ENCODE data around the gene CERS6.
"Not testable (repeated sequence)": the region's sequence is repeated elsewhere in the genome, so short reads cannot be mapped to it uniquely, and the experiment has no call there.

GRCh38 chr2:168791140-168791539 lies 335.1 kb downstream of the CERS6 start:
- TF ChIP-seq, protein P1, sequence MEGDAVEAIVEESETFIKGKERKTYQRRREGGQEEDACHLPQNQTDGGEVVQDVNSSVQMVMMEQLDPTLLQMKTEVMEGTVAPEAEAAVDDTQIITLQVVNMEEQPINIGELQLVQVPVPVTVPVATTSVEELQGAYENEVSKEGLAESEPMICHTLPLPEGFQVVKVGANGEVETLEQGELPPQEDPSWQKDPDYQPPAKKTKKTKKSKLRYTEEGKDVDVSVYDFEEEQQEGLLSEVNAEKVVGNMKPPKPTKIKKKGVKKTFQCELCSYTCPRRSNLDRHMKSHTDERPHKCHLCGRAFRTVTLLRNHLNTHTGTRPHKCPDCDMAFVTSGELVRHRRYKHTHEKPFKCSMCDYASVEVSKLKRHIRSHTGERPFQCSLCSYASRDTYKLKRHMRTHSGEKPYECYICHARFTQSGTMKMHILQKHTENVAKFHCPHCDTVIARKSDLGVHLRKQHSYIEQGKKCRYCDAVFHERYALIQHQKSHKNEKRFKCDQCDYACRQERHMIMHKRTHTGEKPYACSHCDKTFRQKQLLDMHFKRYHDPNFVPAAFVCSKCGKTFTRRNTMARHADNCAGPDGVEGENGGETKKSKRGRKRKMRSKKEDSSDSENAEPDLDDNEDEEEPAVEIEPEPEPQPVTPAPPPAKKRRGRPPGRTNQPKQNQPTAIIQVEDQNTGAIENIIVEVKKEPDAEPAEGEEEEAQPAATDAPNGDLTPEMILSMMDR (IDR thresholded peaks at IDR 0.05; ENCODE audit: control extremely low read depth in 1 of 3, insufficient read depth in 1 of 3, low read depth in 1 of 3, low read length in 3 of 3): not testable (repeated sequence)
- TF ChIP-seq, protein P2, sequence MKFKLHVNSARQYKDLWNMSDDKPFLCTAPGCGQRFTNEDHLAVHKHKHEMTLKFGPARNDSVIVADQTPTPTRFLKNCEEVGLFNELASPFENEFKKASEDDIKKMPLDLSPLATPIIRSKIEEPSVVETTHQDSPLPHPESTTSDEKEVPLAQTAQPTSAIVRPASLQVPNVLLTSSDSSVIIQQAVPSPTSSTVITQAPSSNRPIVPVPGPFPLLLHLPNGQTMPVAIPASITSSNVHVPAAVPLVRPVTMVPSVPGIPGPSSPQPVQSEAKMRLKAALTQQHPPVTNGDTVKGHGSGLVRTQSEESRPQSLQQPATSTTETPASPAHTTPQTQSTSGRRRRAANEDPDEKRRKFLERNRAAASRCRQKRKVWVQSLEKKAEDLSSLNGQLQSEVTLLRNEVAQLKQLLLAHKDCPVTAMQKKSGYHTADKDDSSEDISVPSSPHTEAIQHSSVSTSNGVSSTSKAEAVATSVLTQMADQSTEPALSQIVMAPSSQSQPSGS (IDR thresholded peaks at IDR 0.05; ENCODE audit: low read length): not testable (repeated sequence)
- TF ChIP-seq POLR2A (IDR thresholded peaks at IDR 0.05; ENCODE audit: control extremely low read depth in 1 of 2, low read depth in 2 of 2, low read length in 2 of 2); MAX (IDR thresholded peaks at IDR 0.05): not testable (repeated sequence)
